HG03139 (cell line): ENCODE data around the gene CUX1.
"Not testable (repeated sequence)": the region's sequence is repeated elsewhere in the genome, so short reads cannot be mapped to it uniquely, and the experiment has no call there.

Experiments used
- ATAC-seq: cut with Tn5 transposase; IDR thresholded peaks from one replicate; pipeline ENCODE4 v1.9.1; 2021; ENCODE audit not compliant: unreplicated experiment

The CUX1 gene

DNA sequence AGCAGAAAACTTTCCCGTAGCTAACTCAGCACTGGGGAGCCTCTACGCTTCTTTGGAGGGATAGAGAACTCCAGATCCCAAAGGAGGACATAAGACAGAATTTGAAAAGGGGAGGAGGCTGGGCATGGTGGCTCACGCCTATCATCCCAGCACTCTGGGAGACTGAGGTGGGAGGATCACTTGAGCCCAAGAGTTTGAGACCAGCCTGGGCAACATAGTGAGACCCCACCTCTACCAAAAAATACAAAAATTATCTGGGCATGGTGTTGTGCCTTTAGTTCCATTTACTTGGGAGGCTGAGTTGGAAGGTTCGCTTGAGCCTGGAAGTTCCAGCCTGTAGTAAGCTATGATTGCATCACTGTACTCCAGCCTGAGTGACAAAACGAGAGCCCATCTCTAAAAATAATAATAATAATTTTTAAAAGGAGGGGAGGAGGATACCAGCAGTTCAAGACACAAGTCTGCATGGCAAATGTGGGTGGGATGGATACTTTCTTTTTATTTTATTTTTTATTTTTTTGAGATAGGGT lies 303.3 kb downstream of the CUX1 start:
- no peak for ATAC-seq

DNA sequence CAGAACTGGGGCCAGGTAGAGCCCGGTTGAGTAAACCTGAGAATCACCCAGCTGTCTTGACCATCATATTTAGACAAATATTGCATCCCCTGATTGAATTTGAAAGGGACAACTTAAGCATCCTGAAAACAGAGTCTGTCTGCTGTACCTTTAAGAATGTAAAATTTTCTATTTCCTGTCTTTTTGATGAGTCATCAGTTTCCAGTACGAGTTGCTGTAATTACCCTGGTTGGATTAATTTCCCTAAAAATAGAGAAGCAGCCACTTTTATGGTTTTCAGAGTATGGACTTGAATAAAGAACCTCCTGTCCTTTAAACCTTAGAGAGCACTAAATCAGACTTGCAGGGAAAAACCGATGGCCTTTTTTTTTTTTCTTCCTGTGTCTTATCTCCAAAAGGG lies 304.6 kb downstream of the CUX1 start:
- ATAC-seq, result no peak

DNA sequence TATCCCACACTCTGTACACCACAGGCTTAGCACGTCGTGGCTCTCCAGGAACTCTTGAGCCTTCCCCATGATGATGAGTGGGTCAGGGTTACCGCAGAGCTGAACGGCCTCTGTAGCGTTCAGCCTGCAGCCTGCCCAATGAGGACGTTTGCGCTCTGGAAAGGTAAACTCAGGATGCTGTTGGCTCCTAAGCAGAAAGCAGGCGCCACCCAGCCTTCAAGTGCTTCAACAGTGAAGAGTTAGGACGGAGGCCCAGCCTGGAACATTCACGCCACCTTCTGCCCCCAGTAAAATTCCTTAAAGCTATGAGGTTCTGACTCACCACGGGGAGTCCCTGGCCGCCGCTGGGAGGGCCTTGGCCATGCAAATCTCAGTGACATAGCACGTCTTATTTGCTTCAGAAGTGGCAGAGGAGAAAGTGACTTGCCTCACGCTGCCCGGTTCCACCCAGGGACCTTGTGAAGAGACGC lies 307.7 kb downstream of the CUX1 start:
- no peak for ATAC-seq

DNA sequence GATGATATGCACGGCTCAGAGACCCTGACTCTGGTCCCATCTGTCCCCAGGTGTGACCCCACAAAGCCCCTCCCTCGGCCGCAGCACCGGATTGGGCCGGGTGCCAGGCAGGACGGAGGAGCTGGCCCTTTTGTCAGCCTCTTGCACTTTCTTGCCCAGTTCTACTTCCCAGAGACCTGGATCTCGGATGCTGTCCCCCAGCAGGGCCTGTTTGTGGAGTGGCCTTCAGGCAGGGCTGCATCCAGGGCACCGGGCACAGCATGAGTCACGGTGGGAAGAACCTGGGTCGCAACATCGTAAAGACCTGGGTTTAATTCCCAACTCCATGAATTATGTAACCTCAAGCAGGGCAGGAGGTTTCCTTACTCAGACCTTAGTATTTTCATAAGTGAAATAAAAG lies 310.9 kb downstream of the CUX1 start:
- no peak for ATAC-seq

DNA sequence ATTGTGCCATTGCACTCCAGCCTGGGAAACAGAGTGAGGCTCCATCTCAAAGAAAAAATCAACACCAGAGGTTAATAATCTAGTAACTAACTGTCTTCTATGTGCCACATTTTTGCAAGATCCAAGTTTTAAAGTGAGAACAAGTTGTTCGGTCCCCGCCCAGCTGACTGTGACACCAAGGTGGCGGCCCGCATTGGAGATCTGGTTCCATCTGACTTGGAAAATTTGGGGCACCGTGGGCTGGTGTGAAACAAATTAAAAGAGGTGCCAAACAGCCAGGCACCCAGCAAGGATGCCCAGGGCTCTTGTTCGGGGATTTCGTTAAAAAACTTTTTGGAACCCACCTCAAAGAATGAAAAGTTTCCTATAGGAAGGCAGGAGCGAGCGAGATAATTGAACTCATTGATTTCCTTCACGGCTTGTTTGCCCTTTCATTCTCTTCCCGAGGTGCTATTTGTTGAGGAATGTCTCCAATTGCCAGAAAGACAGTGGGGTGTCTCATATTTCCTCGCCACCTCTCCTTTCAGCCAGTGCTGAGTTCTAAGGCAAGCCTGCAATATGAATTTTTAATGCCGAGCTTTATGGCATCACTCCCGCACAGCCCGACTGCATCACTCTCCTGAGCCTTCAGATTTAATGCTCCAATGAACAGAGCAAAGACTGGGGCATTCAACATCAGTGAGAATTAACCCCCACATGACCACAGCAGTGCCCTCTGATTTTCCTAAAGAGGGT lies 312.4 kb downstream of the CUX1 start:
- no peak for ATAC-seq

DNA sequence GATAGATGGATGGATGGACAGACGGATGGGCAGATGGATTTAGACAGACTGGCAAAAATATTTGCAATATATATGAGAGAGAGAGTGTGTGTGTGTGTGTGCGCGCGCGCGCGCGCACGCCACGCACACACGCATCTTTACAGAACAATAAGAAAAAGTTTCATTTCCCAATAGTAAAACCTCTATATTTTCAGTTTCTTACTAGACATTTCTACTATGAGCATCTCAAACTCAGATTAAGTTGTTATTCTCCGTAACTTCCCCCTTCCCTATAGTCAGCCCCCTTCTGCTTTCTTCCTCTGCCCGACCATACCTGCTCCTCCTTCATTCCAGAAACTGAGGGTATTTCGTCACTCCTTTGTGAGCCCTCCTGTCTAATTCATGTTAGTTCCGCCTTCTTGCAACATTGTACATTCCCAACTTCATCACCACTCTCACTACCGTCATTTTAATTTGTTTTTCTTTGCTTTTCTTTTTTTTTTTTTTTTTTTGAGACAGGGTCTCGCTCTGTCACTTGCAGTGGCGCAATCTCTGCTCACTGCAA lies 314.9 kb downstream of the CUX1 start:
- no peak for ATAC-seq

DNA sequence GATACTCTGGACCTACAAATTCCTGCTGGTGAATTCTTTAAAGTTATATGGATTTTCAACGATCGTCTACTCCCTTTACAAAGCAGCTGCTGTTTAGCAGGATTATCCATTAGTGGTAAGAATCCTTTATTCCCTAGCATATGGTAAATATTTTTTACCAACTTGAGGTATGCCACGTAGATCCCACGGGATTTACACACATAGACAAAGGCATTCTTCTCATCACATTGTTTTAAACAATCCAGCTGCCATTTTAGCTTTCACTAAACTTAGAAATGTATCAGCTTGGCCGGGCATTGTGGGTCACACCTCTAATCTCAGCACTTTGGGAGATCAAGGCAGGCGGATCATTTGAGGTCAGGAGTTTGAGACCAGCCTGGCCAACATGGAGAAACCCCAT lies 321.2 kb downstream of the CUX1 start:
- no peak for ATAC-seq

DNA sequence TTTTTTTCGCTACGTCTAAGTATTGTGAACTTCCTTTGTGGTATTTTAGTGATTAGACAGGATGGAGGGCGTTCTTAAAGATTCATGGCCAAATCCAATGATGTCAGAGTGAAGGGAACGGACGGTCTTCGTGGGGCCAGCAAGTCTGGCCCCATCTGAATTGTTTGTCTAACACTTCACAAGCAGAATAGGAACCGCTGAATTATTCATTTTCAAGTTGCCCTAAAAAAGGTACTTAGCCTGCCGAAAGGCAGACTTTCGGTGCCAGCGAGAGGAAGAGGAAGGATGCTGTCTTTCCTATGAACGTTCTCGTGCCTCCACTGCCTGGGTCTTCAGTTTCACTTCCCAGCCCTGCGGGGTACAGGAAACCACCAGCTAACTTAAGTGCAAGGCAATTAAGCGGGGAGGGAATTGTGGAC lies 323.5 kb downstream of the CUX1 start:
- ATAC-seq, result no peak

DNA sequence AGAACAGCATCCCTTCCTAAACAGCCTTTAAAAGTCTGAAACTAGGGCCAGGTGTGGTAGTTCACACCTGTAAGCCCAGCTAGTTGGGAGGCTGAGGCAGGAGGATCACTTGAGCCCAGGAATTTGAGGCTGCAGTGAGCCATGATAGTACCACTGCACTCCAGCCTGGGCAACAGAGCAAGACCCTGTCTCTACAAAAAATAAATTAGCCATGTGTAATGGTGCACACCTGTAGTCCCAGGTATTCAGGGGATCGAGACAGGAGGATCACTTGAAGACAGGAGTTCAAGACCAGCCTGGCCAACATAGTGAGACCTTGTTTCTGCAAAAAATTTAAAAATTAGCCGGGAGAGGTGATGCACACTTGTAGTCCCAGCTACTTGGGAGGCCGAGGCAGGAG lies 325.0 kb downstream of the CUX1 start:
- not testable (repeated sequence) for ATAC-seq

DNA sequence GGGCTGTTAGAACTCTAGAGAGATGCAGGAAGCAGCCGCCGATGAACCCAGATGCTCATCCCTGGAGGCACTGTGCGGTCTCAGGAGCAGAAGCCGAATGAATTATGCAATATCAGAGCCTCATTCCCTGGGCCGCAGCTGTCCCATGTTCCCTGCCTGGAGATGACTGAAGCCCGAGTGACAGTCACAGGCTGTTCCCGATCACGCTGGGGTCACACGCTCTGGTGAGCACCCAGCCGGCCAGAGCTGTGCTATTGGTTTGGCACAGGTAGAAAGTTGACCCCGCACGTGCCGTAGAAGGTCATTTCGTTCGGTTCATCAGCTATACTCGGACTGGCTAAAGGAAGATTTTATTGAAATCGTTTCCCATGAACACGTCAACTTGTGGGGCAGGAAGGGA lies 328.7 kb downstream of the CUX1 start:
- no peak for ATAC-seq

DNA sequence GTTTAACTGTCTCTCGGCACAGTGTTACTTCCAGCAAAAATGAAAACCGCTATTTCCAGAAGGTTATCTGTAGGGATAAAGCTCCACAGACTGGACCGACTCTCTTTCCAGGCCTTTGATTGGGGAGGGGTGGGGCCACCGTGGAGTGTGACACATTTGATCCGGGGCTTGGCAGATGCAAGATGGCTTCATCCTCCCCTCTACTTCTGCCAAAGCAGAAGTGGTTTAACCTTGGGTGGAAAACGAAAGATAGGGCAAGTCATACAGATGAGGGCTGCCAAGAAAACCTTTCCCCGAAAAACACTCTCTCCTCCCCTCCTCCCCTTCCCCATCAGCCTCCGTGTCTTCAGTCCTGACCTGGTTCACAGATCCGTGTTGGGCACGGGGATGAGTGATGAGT lies 329.6 kb downstream of the CUX1 start:
- no peak for ATAC-seq

DNA sequence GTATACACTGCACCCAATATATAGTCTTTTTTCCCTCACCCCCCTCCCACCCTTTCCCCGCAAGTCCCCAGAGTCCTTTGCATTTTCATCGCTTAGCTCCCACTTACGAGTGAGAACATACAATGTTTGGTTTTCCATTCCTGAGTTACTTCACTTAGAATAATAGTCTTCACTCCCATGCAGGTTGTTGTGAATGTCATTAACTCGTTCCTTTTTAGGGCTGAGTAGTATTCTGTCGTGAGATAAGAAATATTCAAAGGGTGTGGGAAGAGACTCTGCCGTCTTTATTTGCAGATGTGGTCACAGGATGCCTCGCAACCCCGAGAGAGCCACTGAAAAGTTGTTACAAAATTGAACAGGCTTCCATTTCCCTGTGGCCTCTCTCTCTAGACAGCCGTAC lies 331.4 kb downstream of the CUX1 start:
- ATAC-seq, result no peak

DNA sequence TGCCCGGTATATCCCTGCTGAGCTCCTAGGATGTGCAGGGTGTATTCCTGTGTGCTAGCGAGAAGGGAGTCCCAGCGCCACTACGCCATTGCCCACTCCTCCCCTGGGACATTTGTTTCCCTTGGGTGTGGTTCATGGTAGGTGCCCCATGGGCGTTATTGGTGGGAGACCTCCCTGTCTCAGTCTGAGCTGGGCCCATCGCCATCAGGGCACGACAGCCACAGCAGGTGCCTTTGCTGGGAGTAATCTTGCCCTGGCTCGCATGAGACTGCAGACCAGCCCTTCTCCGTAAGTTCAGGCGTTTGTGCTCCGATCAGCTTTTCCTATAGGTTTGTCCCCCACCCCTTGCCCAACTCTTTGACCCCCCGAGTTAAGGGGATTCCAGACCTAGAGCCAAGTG lies 332.0 kb downstream of the CUX1 start:
- ATAC-seq, result no peak

DNA sequence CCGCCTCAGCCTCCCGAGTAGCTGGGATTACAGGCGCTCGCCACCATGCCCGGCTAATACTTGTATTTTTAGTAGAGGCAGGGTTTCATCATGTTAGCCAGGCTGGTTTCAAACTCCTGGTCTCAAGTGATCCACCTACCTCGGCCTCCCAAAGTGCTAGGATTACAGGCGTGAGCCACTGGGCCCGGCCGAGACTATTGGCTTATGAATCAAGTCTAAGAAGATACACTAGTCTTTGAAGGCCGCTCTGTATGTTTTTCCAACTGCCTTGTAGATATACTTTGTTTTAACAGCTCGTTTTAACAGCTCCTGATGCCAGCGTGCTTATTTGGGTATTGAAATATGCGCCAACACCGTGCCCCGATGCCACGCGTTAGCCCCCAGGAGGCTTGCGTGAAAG lies 332.8 kb downstream of the CUX1 start:
- no peak for ATAC-seq

DNA sequence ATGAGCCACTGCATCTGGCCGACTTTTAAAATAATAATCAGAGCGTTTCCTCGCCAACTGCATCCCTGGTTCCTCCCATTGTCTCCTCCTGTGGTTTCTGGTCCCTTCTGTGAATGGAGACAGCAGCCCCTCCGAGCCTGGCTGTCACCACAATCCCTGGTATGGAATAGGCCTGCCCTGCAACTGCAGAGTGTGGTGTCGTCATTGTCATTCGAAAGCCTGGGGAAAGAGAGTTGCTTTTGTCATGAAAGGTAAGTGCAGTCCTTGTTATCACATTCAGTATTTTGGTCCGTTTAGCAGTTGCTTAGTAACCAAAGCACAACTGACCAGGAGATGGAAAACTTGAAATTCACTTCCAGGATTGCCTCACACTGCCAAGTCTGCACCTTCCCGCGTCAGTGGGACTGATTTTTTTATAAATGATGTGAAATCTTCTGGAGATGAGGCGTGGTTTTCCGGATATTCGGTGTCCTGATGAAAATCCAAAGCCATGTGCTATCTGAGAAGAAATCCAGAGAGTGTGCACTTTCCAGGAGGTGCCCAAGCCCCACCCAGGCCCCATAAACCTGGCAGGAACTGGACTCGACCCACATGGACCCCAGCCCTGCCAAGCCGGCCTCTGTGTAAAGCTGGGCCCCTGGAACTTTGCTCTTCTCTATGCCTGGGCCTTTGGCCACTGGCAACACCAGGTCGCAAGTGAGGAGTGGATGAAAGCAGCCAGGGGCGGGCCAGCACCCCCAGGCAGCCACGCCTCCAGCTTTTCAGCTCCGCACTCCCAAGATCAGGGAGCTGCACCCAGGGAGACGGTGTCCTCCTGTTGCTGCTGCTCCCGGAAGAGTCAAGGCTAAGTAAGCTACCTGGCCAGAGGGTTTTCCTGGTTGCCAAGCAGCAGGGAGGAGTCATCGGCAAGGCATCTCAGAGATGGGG lies 335.5 kb downstream of the CUX1 start:
- ATAC-seq, result no peak

DNA sequence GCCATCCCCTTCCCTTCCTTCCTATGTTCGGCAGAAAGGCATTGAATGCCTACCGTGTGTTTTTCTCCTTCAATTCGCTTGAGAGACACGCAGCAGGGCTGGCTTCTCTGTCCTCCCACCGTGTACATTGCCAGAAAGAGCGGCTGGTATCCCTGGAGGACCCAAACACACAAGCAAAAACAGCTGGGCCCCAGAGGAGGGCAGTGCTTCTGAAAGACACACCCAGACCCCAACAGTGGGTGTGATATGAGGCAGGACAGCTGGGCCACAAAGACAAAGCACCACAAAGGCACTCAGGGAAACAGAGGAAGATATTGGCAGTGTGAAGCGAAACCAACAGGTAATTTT lies 336.1 kb downstream of the CUX1 start:
- no peak for ATAC-seq

DNA sequence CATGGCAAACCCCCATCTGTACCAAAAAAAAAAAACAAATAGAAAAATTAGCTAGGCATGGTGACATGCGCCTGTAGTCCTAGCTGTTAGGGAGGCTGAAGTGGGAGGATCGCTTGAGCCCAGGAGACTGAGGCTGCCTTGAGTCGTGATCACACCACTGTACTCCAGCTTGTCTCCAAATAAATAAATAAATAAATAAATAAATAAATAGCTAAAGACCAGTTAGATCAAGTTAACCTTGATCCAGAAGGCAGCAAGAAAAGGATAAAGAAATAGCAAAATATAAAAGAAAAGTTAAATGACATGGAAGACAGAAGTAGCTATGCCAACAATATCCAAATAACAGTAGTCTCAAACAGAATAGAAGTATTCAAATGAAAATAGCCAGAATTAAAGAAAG lies 337.0 kb downstream of the CUX1 start:
- ATAC-seq, result no peak

DNA sequence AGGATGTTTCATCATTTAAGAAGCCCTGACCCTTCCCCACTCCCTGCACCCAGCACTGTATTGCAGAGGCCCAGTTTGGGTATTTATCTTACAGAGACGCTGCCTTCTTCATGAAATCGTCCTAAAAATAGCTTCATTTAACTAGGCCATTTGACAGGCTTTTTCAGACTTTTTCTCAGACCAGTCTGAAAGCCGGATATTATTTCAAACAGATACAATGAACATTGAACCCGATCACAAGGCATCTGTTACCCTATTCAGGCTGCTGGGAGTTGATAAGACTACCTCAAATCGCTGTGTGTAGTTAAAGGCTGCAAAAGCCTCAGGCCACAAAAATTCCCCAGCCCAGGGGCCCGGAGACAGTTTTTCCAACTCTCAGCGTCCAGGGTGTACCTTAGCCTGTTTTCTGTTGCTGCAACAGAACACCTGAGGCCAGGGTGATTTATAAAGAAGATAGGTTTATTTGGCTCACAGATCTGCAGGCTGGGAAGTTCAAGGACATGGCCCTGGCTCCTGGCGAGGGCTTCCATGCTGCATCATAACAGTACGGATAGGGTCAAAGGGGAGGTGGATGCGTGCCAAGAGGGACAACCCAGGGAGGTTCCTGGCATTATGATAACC lies 338.5 kb downstream of the CUX1 start:
- ATAC-seq, result no peak

DNA sequence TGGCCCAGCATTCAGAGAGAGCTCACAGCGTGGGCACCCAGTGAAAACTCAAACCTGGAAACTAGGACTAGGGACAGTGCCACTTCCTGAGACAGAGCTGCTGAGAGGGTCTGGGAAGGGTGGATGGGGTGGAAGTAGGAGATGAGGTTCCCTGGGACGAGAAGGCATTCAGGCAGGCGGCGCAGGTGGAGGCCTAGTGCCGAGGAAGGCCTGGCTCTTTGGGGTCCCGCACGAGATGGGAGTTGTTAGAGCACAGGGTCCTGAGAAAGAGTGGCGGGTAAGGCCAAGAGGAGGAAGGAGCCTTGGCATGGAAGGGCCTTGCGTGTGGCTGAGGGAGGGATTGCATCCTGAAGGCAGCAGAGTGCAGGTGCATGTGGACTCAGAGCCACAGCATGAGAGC lies 339.4 kb downstream of the CUX1 start:
- ATAC-seq, result no peak

DNA sequence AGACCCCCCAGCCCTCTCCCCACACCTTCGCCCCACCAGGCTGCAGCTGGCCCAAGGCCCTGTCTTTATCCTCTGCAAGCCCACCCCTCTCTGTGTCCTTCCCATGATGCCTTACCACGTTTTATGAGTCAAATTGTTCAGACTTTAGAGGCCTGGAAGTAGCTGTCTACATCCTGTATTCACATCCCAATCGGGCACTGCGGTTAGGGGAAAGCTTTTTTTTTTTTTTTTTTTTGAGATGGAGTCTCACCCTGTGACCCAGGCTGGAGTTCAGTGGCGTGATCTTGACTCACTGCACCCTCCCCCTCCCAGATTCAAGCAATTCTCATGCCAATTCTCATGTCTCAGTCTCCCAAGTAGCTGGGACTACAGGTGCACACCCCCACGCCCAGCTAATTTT lies 347.7 kb downstream of the CUX1 start:
- ATAC-seq, result no peak

DNA sequence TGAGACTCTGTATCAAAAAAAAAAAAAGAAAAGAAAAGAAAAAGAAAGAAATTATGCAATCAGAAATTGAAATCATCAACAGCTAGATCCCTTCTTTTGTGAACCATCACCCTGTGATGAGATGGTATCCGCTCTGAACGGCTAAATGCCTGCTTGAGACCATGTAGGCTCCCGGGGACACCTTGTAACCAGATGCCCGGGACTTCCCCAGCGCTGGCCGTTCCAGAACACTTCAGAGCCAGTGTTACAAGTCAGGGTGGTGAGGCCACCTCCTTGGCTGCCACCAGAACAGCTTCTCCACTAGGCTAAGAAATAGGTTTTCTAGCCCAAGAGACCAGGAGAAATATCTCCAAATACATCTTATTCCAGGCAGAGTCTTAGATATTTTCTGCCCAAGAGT lies 349.8 kb downstream of the CUX1 start:
- no peak for ATAC-seq
